Rectal smooth muscle tissue (tissue), 1 donor: Measurements from ENCODE around the gene KLF16.

Experiments used
- H3K27ac ChIP-seq: one replicate; pipeline ENCODE4 v1.7.0; 2013; ENCODE audit warnings: low read depth, low read length, inconsistent platforms
- H3K27me3 ChIP-seq: one replicate; pipeline ENCODE4 v1.7.0; 2013; ENCODE audit warnings: low read length; ENCODE audit not compliant: control insufficient read depth, insufficient read depth
- H3K36me3 ChIP-seq: one replicate; pipeline ENCODE4 v1.7.0; 2013; ENCODE audit warnings: low read length; ENCODE audit not compliant: control insufficient read depth, insufficient read depth
- H3K4me1 ChIP-seq: one replicate; pipeline ENCODE4 v1.7.0; 2013; ENCODE audit warnings: low read length; ENCODE audit not compliant: control insufficient read depth, insufficient read depth
- H3K4me3 ChIP-seq: one replicate; pipeline ENCODE4 v1.7.0; 2013; ENCODE audit warnings: low read length
- H3K9ac ChIP-seq: one replicate; pipeline ENCODE4 v1.7.0; 2013; ENCODE audit warnings: low read length

The KLF16 gene

DNA sequence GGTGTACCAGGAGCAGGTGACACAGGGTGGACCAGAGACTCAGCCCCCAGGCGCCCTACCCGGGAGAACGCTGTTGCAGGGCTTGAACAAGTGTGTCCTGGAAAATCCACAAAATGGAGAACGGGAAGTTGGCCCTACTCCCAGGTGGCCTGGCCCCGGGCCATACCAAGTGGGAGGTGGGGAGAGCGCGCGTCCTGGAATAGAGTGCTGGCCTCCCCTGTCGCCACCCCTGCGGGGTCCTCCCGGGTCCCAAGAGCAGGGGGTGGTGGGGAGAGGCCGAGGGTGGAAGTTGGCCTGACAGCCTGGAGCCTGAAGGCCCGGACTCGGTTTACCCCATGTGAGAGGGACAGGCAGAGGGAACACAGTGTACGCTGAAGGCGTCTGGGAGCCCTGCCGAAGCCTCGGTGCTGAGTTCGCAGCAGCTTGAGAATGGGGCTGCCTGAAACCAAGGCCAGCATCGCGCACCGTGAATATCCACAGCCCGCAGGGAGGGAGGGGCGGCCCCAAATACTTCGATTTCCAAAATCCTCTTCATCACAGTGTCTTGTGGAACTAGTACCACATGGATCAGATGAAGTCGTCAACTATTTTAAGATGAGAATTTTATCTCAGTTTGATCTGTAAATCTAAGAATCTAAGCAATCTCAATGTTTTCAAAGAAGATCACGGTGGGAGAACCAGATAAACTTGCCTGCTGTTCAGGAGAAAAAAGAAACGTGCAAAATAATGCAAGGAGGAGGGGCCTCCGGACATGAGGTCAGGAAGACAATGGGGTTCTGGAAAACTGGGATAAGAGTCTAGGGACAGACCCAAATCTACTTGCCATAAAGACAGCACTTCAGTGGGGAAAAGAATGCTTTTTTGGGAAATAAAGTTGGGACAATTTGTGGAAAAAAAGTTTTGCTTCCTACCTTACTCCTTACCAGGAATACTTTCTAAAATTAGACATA, 10.4 kb upstream of the KLF16 start:
- Histone ChIP-seq H3K36me3 (no peaks in the 10 kb centered on the region), H3K4me3 (peak overlapping the region; percentile 32), H3K4me1 (peaks cover 13% of the 10 kb centered on the region), H3K27ac (peak overlapping the region; percentile 54), H3K27me3 (no peaks in the 10 kb centered on the region), H3K9ac (no peak overlapping the region)

DNA sequence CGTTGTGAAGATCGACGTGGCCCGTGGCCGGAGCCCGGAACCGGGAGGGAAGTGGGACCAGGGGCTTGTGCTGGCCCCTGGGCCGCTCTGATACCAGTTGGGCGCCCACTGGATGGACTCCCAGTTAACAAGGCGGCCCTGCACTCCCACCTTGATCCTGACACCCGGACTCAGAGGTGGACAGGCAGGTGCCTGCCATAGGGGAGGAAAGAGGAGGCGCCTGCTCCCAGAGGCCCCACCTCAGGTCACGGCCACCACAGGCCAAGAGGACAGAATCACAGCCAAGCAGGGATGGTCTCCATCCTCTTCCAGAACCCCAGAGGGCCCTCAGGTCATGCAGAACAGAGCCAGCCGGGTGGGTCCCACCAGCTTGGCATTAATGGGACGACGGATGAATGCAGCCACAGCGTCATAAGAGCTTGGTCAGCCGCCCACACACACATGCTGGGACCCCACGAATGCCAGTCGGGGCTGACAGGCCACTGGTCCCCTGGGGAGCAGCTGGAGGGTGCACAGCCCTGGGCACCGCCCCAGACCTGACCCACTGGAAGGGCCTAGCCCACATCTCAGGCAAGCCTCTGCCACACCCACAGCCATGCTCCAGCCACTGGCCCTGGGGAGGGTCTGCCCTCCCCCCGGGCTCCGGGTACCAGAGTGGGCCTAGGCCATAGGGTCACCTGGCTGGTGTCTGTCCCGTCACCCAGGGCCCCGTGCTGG, 9.6 kb upstream of the KLF16 start:
- Histone ChIP-seq H3K36me3 (no peaks in the 10 kb centered on the region), H3K27me3 (no peaks in the 10 kb centered on the region), H3K4me1 (peaks cover 13% of the 10 kb centered on the region), H3K27ac (peak overlapping the region; percentile 54), H3K4me3 (peak overlapping the region; percentile 32), H3K9ac (no peak overlapping the region)

DNA sequence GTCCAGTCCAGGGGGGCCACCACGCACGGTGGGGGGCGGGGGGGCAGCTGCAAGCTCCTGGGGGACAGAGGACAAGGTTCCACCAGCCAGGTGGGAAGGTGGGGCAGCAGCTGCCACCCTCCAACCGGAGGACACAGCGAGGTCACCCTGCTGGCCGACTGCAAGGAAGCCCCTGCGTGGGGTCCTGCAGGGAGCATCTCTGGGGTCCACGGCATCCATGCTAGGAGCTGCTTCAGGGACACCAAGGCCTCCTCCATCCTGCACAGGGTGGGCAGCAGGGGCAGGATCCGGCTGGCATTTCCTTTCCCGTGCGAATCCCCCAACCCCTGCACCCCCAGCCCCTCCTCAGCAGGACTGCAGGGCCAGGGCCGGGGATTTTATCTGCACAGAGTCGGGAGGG, 8.3 kb upstream of the KLF16 start:
- no peaks in the 10 kb centered on the region for H3K27me3 ChIP-seq
- no peaks in the 10 kb centered on the region for H3K36me3 ChIP-seq
- H3K27ac ChIP-seq, result no peak overlapping the region
- H3K9ac ChIP-seq, result no peak overlapping the region
- H3K4me3 ChIP-seq, result no peak overlapping the region
- peaks cover 13% of the 10 kb centered on the region for H3K4me1 ChIP-seq

DNA sequence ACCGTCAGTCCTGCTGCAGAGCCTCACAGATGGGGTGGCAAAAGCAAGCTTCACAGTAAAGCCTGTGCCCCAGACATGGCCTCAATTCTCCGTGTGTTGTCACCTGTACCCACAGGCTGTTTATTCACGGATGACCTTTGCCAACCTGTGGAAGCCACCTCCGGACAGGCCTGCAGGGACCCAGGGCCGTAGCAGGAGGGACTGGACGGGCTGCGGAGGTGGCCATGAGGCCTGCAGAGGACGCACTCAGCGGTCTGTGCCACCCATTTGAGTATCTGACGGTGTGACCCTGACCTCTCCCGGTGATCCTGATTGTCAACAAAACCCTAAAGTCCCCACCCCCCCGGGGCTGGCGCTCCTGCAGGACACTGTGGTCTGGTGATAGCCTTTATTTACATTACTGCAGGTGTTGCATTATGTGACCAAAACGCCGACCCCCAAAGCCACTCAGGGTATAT, 7.8 kb upstream of the KLF16 start:
- Histone ChIP-seq H3K4me1 (peaks cover 11% of the 10 kb centered on the region), H3K27ac (no peak overlapping the region), H3K27me3 (no peaks in the 10 kb centered on the region), H3K36me3 (no peaks in the 10 kb centered on the region), H3K4me3 (no peak overlapping the region), H3K9ac (no peak overlapping the region)

DNA sequence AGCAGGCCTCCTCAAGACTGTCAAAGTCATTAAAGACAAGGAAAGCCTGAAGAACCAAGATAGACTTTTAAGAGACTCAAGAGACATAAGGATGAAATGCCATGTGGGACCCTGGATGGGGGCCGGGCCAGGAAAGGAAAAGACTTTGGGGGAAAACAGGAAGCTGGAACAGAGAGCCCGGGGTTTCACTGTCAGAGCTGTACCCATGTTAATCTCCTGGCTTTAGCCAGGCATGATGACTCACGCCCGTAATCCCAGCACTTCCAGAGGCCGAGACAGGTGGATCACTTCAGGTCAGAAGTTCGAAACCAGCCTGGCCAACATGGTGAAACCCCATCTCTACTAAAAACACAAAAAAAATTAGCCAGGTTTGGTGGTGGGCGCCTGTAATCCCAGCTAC, 5.6 kb upstream of the KLF16 start:
- H3K27me3 ChIP-seq, result no peaks in the 10 kb centered on the region
- peaks cover 8% of the 10 kb centered on the region for H3K4me1 ChIP-seq
- H3K36me3 ChIP-seq, result no peaks in the 10 kb centered on the region
- H3K4me3 ChIP-seq, result no peak overlapping the region
- H3K9ac ChIP-seq, result no peak overlapping the region
- H3K27ac ChIP-seq, result no peak overlapping the region

DNA sequence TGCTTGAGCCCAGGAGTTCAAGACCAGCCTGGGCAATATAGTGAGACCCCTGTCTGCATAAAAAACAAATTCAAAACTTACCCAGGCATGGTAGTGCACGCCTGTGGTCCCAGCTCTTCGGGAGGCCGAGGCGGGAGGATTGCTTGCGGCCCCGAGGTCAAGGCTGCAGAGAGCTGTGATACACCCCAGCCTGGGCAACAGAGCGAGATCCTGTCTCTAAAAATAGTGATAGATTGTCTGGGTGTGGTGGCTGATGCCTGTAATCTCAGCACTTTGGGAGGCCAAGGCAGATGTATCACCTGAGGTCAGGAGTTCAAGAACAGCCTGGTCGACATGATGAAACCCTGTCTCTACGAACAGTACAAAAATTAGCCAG, 4.0 kb upstream of the KLF16 start:
- no peak overlapping the region for H3K4me3 ChIP-seq
- H3K27me3 ChIP-seq, result no peaks in the 10 kb centered on the region
- H3K9ac ChIP-seq, result no peak overlapping the region
- no peaks in the 10 kb centered on the region for H3K4me1 ChIP-seq
- no peak overlapping the region for H3K27ac ChIP-seq
- no peaks in the 10 kb centered on the region for H3K36me3 ChIP-seq

DNA sequence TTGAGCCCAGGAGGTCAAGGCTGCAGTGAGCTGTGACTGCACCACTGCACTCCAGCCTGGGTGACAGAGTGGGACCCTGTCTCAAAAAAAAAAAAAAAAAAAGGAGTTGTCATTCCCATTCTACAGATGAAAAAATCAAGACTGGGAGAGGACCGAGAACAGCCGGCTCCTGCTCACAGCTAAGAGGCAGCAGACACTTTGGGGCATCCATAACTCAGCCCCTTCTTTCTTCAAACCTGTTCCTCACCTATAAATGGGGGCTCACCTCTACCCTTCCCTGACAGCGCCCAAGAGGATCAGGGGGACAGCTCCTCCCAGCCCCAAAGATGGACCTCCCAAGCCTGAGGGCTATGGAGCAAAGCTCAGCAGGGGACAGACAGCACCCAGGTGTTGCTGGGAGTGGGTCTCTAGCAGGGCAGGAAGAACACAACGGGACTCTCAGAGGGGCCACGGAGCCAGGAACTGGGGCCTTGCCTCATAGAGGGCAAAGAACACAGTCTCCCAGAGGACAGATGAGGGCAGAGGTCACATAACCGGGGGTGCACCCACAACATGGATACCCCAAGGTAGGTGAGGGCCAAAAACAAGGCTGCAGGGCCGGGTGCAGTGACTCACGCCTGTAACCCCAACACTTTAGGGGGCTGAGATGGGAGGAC, 3.4 kb upstream of the KLF16 start:
- Histone ChIP-seq H3K9ac (no peak overlapping the region), H3K27me3 (no peaks in the 10 kb centered on the region), H3K27ac (no peak overlapping the region), H3K4me3 (no peak overlapping the region), H3K4me1 (no peaks in the 10 kb centered on the region), H3K36me3 (no peaks in the 10 kb centered on the region)

DNA sequence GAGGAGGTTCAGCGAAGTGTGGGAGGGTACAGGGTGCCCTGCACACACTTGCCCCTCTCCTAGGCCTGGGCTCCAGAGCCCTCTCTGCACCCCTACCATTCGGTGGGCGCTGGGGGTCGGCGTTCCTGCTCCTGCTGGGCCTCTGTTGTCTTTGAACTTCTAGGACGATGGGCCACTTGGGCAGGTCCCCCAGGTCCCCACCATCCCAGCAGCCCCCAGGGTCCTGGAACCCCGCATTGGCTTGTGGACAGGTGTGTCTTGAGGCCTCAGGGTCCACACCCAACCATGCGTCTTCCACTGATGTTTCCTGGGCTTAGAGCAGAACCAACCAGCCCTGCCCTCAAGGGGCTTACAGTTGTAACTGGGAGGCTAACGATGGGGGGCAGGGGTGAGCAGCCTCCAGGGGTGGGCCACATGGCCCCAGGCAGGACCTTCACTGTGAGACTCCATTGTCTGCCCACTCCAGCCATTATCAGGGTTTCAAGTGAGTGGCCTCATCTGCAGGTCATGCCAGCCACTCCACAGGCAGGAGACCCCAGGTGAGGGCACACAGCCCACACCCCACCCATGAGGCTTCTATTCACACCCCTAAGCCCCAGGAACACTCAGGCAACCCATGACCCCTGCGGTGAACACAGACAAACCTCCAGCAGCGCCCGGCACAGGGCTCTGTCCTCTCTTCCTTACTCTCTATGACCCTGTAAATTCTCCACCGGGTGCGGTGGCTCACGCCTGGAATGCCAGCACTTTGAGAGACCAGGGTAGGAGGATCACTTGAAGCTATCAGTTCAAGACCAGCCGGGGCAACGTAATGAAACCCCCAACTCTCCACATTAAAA, 2.0 kb upstream of the KLF16 start:
- H3K4me3 ChIP-seq, result peak overlapping the region; percentile 78
- no peaks in the 10 kb centered on the region for H3K36me3 ChIP-seq
- H3K4me1 ChIP-seq, result peaks cover 2% of the 10 kb centered on the region
- peak overlapping the region; percentile 68 for H3K27ac ChIP-seq
- no peaks in the 10 kb centered on the region for H3K27me3 ChIP-seq
- H3K9ac ChIP-seq, result no peak overlapping the region

DNA sequence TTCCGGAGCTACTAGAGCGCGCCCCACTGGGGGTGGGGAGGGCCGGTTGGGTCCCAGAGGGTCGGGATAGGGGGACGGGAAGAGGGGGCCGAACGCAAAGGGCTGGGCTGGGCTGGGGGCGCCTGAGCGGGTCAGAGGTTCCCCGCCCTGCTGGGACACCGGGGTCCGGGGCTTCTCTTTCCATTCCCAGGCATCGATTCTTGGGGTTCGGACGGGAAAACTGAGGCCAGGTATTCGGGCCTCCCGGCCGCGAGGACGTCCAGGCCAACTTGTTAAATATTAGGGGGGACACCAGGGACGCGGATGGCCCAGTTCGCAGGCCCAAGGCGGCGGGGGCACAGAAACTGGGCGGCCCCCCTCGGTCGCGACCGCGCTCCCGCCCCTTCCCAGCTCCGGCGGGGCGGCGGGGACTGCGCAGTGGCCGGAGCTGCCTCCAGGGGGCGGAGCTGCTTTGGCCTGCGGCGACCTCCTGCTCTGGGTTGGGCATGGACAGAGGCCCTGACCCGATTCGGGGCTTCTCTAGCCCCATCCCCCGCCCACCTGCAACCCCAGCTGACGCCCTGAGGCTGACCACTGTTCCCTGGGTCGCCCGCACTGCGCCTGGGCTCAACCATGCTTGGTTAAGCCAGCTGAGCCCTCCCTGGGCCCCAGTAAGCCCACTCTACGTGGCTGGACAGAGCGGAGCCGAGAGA, 1.2 kb upstream of the KLF16 start:
- H3K4me3 ChIP-seq, result peak overlapping the region; percentile 78
- H3K4me1 ChIP-seq, result peaks cover 8% of the 10 kb centered on the region
- no peaks in the 10 kb centered on the region for H3K27me3 ChIP-seq
- H3K9ac ChIP-seq, result peak overlapping the region; percentile 30
- no peaks in the 10 kb centered on the region for H3K36me3 ChIP-seq
- H3K27ac ChIP-seq, result peak overlapping the region; percentile 68

DNA sequence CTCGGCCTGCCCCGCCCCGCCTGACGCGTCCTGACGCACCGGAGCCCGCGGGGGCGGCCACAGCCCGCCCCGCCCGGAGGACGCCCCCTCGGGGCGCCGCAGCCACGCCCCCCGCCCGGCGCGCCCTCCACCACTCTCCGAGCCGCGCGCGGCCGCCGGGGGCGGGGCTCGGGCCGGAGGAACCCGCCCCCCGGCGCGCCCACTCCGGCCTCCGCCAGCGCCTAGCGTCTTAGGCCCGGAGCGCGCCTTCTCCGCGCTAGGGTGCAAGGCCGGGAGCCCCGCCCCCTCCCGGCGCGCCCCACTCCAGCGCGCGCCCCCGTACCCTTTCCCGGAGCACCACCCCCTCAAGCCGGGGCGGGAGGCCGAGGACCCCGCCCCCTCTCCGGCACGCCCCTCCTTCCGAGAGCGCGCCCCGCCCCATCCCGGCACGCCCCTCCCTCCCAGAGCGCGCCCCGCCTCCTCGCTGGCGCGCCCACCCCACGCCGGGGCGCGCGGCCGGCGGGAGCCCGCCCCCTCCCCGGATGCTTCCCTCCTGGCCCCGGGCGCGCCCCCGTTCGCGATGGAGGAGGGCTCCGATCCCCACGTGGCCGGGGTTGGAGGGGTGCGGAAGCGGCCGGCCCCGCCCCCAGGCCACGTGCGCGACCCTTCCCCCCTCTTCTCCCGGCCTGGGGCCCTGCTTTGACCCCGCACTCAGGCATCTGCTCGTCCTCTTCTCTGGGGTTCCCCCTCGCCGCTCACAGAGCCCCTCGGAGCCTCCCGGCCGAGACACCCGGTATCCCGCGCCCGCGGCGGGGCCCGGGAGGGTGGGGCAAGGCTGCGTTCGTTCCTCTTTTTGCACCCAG, 480 bp upstream of the KLF16 start:
- Histone ChIP-seq H3K36me3 (no peaks in the 10 kb centered on the region), H3K9ac (peak overlapping the region; percentile 40), H3K27me3 (no peaks in the 10 kb centered on the region), H3K4me1 (peaks cover 8% of the 10 kb centered on the region), H3K27ac (peak overlapping the region; percentile 70), H3K4me3 (peak overlapping the region; percentile 78)
